Stimulated activated CD4-positive, alpha-beta T cell treated with anti-CD3 and anti-CD28 coated beads, Interleukin-2, amount 100 ng/mL, for 48 hours (primary cell): ENCODE data around the gene C15orf39.
"Not testable (repeated sequence)": the region's sequence is repeated elsewhere in the genome, so short reads cannot be mapped to it uniquely, and the experiment has no call there.

Experiments
- DNase-seq, 2 donors: peaks; one replicate each; pipeline ENCODE4 v3.0.0-alpha.2; 2020

The C15orf39 gene

DNA sequence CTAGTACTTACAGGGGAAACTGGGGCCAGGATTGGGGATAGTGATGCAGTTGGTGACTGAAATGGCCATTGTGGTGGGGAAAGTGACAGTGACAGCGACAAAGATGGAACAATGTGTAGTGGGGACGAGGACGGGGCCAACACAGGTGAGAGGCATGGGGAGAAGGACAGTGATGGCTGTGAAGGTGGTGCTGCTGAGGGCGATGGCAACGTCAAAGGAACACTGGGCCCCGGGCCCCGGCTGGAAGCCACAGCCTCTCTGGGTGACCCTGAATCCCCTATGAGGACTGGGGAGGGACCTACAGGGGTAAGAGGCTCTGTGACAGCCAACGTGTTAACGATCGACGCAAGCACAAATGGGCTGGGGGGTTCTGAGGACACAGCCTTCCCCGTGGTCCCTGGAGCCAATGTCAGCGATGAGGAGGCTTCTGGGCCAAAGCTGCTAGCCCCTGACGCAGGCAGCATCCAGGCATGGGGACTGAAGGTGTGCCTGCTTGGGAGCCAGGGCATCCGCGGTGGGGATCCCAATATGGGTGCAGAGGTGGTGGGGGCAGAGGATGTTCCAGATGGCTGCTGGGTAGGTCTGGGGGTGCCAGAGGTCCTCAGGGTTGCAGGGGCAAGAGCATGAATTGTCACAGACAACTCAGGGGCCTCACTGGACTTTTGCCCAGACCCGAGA lies 31.3 kb downstream of the C15orf39 start:
- no peak for DNase-seq

DNA sequence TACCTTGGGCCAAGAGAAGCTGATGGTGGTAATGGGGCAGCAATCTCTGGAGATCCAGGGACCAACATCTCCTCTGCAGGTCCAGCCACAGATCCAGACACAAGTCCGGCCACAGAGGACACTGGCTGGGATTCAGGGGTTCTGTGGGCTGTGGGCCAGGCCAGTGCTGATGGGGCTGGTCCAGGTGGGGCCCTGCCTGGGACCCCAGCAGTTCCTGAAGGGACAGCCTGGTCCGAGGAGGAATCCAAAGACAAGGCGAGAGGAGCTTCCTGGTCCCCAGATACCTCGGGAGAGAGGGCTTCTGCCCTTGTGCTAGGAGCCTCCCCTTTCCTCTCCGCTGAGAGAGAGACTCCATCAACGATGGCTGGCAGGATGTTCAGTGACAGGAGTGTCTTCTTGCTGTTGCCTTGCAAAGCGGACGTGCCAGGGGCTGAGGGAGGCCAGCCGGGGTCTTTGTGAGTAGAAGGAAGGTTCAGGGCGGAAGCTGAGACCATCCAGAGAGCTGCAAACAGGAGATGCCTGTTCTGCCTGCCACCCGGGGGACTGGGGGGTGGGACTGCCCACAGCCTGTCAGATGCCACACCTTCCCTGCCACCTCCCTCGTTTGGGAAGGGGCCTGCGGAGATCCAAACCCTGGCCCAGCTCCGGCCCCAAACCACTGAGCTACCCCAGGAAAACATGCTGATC lies 32.0 kb downstream of the C15orf39 start:
- no peak for DNase-seq

DNA sequence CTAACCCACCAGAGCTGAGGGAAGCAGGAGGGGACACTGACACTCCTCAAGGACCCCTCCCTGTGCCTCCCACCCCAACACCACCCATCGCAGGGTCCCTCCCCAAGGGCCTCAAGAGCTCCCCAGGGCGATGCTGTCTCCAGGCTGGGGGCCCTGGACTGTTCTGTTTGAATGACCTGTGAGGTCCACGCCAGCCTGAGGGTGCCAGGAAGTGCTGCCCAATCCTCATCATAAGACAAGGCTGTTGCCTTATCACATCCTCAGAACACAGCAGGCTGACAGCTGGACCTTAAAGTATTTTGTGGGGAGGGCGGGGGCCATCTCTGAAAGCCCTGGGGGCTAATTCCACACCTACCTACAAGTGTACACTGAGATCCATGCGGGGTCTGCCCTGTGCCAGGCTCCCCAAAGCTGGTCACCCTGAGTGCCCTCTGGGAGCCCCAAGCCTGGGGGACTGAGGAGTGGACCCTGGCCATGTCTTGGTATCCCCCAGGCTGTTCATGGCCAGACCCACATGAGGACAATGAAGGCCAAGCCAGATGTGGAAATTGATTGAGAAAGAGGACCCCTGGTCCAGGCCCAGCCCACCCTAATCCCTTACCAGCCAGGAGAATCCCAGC lies 32.6 kb downstream of the C15orf39 start:
- no peak for DNase-seq

DNA sequence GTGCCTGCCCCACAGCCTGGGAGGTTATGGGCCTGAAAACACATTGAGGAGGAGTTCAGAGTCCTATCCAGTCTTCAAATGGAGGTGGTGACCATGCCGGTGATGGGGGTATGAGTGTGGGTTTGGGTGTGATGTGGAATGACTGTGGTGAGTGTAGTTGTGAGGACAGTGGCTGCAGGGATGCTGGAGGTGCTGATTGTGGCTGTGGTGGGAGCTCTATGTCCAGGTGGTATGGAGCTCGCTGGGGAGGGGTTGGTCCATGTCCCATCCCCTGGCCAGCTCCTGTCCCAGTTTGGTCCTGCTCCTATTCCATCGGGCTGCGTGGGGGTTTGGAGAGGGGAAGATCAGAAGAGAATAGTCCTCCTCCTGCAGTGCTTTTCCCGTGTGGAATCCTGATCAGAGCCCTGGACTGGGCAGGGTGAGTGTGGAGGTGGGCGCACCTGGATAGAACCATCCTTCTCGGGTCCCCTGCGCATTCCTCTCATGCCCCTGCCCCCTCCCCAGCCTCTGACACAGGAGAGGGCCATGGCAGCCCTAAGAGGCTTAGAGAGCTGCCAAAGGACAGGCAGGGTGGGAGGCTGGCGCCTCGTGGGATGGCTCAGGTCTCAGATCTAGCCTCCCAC lies 33.5 kb downstream of the C15orf39 start:
- no peak for DNase-seq

DNA sequence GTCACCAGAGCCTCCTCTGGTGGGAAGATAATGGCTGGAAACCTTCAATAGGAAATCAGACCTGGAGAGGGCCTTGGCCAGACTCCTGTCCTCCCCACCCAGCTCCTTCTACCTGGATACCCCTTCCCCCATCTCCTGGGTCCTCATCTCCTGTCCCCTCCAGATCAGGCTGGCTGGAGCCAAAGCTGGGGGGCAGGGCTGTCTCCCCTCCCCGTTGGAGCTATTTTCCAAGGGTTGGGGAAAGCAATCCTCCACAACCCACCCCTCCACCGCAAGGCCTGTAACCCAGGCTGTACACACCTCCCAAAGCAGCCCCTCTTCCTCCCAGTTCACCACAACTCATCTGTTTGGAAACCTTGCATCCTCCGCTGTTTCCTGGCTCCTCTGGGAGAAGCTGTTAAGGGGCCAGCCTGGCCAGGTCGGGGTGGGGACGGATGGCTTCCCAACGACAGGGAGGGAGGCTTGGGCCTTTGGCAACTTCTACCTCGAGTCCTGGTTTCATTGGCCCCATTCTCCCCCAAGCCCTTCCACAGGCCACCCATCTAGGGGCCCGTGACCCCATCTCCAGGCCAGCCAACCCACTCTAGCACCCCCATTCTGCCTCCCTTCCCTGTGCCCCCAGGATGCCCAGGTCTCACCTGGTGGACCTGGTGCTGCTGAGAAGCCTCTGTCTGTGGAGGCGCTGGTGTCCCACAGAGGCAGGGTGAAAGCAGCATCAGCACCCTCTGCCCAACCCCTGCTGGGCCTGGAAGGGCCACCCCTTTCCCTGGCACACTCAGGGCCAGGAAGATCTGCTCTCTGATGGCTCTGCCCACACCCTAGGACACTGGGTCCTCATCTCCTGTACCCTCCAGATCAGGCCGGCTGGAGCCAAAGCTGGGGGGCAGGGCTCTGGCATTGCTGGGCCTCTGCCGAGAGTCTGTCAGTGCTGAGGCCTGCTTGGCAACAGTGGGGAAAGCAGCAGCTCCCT lies 34.4 kb downstream of the C15orf39 start:
- no peak for DNase-seq

DNA sequence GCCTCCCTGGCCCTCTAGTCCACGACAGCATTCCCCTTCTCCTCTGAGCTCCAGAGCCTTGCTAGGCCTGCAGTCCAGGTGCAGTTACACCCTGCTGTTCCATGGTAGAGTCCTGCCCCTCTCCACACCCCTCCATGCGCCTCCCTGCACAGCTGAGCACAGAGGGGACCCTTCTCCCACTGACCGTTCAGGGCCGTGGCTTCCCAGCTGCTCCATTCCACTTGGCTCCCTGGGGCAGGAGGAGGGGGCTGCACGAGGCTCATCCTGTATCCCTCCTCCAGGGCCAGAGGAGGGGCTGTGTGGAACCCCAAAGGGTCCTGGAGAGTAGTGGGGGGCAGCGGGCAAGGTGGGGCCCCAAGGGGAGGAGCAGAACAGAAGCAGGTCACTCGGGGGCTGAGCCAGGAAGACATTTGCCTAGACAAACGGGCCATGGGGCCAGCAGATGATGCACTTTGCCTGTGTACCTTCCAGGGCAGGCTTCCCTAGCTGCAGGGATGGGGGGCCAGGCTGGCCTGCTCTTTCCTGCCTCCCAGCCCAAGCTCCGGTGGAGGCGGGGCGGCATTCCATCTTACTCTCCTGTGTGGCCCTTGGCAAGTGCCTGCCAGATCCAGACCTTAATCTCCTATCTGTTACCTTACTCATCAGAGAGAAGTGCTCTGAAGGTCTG lies 35.8 kb downstream of the C15orf39 start:
- no peak for DNase-seq

DNA sequence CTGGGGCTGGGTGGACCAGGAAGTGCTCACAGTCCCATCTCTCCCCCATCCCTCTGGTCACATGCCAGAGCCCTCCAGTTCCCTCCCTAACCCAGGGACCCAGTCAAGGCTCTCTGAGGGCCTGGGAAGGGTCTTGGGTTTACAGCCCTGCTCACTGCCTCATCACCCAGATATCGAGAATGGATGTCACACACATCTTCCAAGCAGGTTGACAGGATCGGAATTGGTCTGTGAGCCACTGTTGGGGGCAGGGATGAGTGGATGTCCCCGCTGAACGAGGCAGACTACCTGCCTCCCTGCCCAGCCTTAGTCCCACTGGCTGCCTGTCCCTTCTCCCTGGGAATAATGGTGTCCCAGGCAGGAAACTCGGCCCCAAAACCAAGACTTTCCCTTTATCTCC lies 36.5 kb downstream of the C15orf39 start:
- no peak for DNase-seq

DNA sequence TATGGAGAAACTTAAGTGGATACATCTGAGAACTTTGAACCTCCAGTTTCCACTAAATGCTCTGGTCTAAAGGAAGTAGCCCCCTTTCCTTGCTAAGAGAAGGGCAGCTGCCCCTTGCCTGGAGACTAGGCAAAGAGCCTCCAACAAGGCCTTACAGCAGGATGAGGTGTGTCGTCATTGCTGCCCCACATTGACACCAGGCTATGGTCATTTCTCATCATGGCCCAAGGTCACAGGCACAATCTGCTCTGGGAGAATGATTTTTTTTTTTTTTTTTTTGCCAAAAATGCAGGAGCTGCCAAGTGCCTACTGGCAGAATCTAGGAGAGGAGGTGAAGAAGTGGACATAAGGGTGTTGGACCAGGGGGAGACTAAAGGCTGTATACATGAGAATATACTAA lies 44.1 kb downstream of the C15orf39 start:
- DNase-seq: not testable (repeated sequence)

DNA sequence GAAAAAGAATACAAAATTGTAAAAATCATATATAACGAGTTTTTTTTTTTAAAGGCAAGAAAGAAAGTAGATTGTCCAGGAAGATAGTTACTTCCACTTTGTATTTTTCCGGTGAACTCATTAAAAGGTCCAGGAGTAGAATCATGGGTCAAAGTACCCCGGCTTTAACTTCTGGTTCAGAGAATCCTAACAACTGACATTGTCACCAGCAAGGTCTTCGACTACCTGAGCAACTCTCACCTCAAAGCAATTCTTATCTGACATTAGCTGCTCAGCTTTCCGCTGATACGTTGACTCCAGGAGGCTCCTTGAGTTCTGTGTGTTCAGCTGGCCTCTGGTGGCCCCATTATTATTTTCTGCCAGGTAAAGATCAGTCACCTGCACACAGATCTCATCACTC lies 47.3 kb downstream of the C15orf39 start:
- DNase-seq: not testable (repeated sequence)

DNA sequence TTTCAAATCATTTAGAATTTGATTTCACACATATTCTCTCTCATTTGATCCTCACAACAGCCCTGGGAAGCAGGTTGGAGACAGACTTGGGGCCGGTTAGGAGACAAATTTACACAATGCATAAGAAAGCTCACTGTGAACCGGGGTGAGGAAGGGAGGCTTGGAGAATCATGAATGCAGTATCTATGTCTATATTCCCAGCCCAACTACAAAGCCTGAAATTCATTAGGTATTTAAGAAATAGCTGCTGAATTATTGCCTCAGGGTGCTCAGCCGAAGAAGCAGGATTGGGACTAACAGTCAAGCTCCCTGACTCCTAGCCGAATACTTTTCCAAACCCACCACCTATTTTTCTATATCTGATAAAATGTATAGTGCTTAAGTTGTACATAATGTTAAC lies 48.0 kb downstream of the C15orf39 start:
- DNase-seq: no peak

DNA sequence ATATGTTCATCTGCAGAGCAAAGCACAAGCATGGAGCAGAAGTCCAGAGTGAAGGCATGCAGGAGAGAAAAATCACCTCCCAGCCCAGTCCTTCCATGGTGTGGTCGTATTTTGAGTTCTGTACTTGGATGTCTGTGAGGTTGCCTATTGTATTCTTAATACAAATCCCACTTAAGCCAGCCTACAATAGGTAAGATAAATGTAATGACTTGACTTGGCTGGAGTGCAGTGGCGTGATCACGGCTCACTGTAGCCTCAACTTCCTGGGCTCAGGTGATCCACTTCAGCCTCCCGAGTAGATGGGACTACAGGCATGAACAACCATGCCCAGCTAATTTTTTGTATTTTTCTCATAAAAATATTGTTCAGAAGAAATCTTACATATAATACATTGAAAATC lies 49.7 kb downstream of the C15orf39 start:
- not testable (repeated sequence) for DNase-seq

DNA sequence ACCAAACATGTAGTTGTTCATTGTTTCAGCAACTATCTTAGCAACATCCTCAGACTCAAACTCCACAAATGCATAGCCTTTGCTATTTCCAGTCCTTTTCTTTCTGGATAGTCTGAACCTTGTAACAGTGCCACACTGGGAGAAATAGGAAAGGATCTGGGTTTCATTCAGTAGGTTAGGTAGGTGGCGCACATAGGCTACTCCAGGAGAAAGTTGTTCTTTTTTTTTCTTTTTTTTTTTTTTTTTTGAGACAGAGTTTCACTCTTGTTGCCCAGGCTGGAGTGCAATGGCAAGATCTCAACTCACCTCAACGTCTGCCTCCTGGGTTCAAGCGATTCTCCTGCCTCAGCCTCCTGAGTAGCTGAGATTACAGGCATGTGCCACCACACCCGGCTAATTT lies 50.6 kb downstream of the C15orf39 start:
- DNase-seq: not testable (repeated sequence)

DNA sequence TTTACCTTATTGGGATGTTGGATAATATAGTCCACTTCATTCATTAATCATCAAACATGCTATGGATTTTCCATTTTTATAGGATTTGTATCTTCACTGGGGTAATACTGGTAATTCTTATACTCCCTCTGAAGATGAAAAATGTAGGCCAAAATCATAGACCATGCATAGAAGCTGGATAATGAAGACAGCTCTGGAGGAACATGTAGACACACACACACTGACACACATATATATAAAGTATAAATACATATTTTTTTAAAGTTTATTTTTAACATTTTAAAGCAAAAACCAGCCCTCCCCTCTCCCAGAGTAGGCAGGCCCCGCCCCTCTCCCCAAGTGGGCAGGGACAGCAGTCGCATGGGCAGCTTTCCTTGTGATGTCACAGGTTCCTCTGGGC lies 56.4 kb downstream of the C15orf39 start, which contains the start of gene GOLGA6C:
Gene GOLGA6C, plus strand, starts transcription at position 301 of the 400 bp plus-strand sequence. CDS start 265 bp downstream, outside the sequence.
- DNase-seq: not testable (repeated sequence)

DNA sequence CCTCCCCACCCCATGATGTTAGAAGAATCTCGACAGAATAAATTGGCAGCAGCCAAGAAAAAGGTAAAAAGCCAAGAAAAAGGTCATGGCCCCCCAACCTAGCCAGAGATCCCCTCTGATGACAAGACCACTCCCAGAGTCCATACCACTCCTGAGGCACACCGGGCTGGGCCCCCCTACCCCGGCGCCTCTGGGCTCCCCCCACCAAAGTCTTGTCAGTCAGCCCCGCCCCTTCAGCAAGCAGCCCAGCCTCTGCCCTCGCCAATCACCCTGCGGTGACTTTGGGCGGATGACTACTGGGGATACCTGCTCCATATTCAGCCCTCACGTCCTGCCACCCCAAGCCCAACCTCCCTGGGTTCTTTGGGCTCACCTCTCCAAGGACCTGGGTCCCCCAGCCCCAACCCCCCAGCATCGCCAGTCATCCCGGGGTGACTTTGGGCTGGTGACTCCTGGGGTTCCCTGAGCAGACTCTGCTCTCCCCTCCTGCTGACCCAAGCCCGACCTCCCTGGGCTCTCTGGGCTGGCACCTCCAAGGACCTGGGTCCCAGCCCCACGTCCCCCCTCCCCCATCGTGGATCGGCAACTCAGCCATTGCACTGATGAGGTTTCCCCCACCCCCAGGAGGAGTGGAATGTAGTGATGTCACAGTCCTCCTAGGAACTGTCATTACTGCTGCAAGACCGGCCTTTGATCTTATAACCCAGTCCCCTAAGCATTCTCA lies 57.1 kb downstream of the C15orf39 start:
- DNase-seq: not testable (repeated sequence)

DNA sequence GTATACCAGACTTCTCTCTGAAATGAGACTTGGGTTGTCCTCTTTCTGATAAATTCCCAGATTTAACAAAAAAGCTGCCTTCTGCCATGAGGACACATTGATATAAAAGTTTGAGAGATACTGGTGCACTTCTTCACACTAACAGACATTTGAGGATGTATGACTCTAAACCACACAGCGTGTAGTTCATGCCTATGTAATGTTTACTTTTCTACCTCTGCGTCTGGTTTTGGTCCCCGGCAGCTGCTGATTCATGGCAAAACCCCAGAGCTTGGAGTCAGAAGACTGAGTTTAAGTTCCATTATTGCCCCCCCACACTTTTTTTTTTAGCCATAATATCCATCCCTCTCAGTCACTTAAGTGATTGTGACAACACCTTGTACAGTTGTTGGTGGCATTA lies 58.2 kb downstream of the C15orf39 start:
- DNase-seq: not testable (repeated sequence)
